HL-60 (cell line): ENCODE data around the gene COL28A1.

Experiments
- DNase-seq, 2 experiments: peaks; one replicate each; pipeline ENCODE4 v3.0.0-alpha.2; 2010 to 2020; ENCODE audit warnings: low read depth in 1 of 2, low spot score in 1 of 2
- H3K27ac ChIP-seq: fragments of 250-450 bp; sonication (Bioruptor Pico); replicated peaks from 2 replicates; pipeline ENCODE4 v1.5.1; 2020; ENCODE audit warnings: mild to moderate bottlenecking, moderate library complexity
- H3K27me3 ChIP-seq: fragments of 250-450 bp; sonication (Bioruptor Pico); 2 replicates; pipeline ENCODE4 v1.5.1; 2021; ENCODE audit warnings: mild to moderate bottlenecking, moderate library complexity; ENCODE audit not compliant: insufficient read depth, poor library complexity, severe bottlenecking
- H3K4me3 ChIP-seq: replicated peaks from 2 replicates; pipeline ENCODE4 v1.5.1; 2011; ENCODE audit warnings: mild to moderate bottlenecking, control low read depth, low read length; ENCODE audit not compliant: insufficient read depth
- GABPA ChIP-seq: IDR thresholded peaks from 2 replicates; pipeline ENCODE4 v1.6.1; 2012; ENCODE audit warnings: low read depth
- POLR2AphosphoS5 ChIP-seq: IDR thresholded peaks from 2 replicates; pipeline ENCODE4 v1.6.1; 2012; ENCODE audit warnings: low read depth
- SPI1 ChIP-seq: IDR thresholded peaks from 2 replicates; pipeline ENCODE4 v1.6.1; 2012; ENCODE audit warnings: low read depth, mild to moderate bottlenecking, borderline replicate concordance
- TF ChIP-seq, protein P1 (sequence below): IDR thresholded peaks from one replicate; pipeline ENCODE4 v1.5.1; 2011; ENCODE audit warnings: low read length, control low read depth, inconsistent platforms; ENCODE audit not compliant: insufficient read depth
- TF ChIP-seq, protein P2 (sequence below): IDR thresholded peaks from 2 replicates; pipeline ENCODE4 v1.6.1; 2012; ENCODE audit warnings: low read depth; ENCODE audit not compliant: insufficient replicate concordance

Gene COL28A1

DNA sequence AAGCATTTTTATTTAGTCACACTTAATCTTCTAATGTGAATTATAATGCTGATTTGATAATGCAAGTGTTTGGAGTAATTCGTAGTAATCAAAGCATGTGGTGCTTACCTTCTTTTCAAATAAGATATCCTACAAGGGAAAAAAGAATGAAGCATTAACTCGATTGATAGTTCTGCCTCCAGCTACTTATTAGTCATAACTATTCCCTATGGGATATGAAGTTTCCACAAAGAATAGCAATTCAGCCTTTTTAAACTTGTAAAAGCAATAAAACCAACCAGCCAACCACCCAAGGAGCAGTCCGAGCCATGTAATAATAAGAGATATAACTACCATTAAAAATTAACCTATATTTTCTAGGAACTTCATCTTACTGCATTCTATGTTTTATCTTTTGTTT lies 11.6 kb downstream of the COL28A1 start:
- no peak for TF ChIP-seq GABPA
- TF ChIP-seq, protein P1, sequence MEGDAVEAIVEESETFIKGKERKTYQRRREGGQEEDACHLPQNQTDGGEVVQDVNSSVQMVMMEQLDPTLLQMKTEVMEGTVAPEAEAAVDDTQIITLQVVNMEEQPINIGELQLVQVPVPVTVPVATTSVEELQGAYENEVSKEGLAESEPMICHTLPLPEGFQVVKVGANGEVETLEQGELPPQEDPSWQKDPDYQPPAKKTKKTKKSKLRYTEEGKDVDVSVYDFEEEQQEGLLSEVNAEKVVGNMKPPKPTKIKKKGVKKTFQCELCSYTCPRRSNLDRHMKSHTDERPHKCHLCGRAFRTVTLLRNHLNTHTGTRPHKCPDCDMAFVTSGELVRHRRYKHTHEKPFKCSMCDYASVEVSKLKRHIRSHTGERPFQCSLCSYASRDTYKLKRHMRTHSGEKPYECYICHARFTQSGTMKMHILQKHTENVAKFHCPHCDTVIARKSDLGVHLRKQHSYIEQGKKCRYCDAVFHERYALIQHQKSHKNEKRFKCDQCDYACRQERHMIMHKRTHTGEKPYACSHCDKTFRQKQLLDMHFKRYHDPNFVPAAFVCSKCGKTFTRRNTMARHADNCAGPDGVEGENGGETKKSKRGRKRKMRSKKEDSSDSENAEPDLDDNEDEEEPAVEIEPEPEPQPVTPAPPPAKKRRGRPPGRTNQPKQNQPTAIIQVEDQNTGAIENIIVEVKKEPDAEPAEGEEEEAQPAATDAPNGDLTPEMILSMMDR = no peak
- TF ChIP-seq, protein P2, sequence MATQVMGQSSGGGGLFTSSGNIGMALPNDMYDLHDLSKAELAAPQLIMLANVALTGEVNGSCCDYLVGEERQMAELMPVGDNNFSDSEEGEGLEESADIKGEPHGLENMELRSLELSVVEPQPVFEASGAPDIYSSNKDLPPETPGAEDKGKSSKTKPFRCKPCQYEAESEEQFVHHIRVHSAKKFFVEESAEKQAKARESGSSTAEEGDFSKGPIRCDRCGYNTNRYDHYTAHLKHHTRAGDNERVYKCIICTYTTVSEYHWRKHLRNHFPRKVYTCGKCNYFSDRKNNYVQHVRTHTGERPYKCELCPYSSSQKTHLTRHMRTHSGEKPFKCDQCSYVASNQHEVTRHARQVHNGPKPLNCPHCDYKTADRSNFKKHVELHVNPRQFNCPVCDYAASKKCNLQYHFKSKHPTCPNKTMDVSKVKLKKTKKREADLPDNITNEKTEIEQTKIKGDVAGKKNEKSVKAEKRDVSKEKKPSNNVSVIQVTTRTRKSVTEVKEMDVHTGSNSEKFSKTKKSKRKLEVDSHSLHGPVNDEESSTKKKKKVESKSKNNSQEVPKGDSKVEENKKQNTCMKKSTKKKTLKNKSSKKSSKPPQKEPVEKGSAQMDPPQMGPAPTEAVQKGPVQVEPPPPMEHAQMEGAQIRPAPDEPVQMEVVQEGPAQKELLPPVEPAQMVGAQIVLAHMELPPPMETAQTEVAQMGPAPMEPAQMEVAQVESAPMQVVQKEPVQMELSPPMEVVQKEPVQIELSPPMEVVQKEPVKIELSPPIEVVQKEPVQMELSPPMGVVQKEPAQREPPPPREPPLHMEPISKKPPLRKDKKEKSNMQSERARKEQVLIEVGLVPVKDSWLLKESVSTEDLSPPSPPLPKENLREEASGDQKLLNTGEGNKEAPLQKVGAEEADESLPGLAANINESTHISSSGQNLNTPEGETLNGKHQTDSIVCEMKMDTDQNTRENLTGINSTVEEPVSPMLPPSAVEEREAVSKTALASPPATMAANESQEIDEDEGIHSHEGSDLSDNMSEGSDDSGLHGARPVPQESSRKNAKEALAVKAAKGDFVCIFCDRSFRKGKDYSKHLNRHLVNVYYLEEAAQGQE = no peak
- no peak for TF ChIP-seq POLR2AphosphoS5
- no peak for TF ChIP-seq SPI1
- DNase-seq = no peak
- H3K27me3 ChIP-seq = no peaks in the 10 kb centered on the region
- no peak overlapping the region for H3K27ac ChIP-seq
- H3K4me3 ChIP-seq = no peak overlapping the region

DNA sequence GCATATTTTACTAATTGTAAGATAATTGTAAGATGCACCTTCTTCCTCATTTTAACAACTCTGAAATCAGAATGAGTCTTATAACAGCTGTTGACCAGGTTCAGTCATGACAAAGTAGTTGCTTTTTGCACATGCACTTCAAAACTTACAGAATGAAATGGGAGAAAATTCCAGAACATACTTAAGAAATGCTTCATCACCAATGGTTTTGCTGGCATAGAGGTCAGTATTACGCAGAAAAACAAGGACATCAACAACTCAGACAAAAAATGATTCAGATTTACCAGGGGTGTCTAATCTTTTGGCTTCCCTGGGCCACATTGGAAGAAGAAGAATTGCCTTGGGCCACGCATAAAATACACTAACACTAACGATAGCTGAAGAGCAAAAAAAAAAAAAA lies 13.3 kb downstream of the COL28A1 start:
- no peaks in the 10 kb centered on the region for H3K27me3 ChIP-seq
- no peak for DNase-seq
- H3K4me3 ChIP-seq = no peak overlapping the region
- TF ChIP-seq, protein P1 = no peak
- TF ChIP-seq POLR2AphosphoS5 (no peak), GABPA (no peak)
- TF ChIP-seq, protein P2 = no peak
- H3K27ac ChIP-seq = no peak overlapping the region

DNA sequence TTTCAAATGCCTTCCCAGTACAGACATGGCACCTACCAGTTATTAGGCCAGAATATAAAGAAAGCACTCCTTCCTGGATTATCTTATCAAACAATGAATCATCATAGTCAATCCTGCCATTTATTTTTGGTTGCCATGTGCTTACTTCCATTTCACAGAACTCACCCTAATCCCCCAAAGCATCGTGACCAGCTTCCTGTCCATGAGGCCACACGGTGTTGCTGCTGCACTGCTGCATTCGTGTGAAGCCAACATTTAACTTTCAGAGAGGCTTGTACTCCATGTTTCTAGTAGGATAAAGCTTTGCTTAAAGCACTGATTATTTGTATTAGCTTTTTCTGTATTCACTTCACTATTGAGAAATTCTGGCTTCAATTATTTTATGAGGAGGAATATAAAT lies 14.4 kb downstream of the COL28A1 start:
- H3K4me3 ChIP-seq = no peak overlapping the region
- H3K27me3 ChIP-seq = no peaks in the 10 kb centered on the region
- no peak for DNase-seq
- TF ChIP-seq, protein P2 = no peak
- TF ChIP-seq SPI1 (no peak), POLR2AphosphoS5 (no peak), GABPA (no peak)
- TF ChIP-seq, protein P1 = no peak
- no peak overlapping the region for H3K27ac ChIP-seq
